HCT116 (cell line): ENCODE results near the gene STRIP1.

ENCODE experiments used
- ATF3 ChIP-seq: IDR thresholded peaks from 2 replicates; pipeline ENCODE4 v1.6.1; 2012
- CEBPB ChIP-seq: IDR thresholded peaks from 2 replicates; pipeline ENCODE4 v1.6.1; 2012; ENCODE audit warnings: low read depth
- CTCF ChIP-seq, 3 experiments: fragments of 200-600 bp in 1 of 3; sonication (generic) in 1 of 3; IDR thresholded peaks in 2 of 3; conservative IDR thresholded peaks in 1 of 3; 2 replicates each; pipeline ENCODE4 v1.5.1; 2012 to 2017; ENCODE audit warnings: low read depth in 2 of 3, low read length in 2 of 3, antibody characterized with exemption in 1 of 3, borderline replicate concordance in 1 of 3, control low read depth in 1 of 3, mild to moderate bottlenecking in 1 of 3, mixed read lengths in 1 of 3, mixed run types in 1 of 3, moderate library complexity in 1 of 3; ENCODE audit not compliant: insufficient read depth in 1 of 3
- EGR1 ChIP-seq: IDR thresholded peaks from 2 replicates; pipeline ENCODE4 v1.6.1; 2012; ENCODE audit warnings: low read depth
- EZH2 ChIP-seq: fragments of 200-600 bp; sonication (generic); IDR thresholded peaks from 2 replicates; pipeline ENCODE4 v1.6.1; 2017; ENCODE audit warnings: antibody characterized with exemption, mixed run types
- MAX ChIP-seq: IDR thresholded peaks from 2 replicates; pipeline ENCODE4 v1.6.1; 2012
- POLR2A ChIP-seq: IDR thresholded peaks from 2 replicates; pipeline ENCODE4 v1.7.0; 2011; ENCODE audit warnings: borderline replicate concordance; ENCODE audit not compliant: insufficient read depth, insufficient read length; ENCODE audit errors: extremely low read depth
- POLR2AphosphoS5 ChIP-seq: IDR thresholded peaks from 2 replicates; pipeline ENCODE4 v1.6.1; 2011; ENCODE audit warnings: mild to moderate bottlenecking, low read depth, low read length, moderate library complexity
- REST ChIP-seq: IDR thresholded peaks from 2 replicates; pipeline ENCODE4 v1.6.1; 2012; ENCODE audit warnings: low read depth
- SRF ChIP-seq: IDR thresholded peaks from 2 replicates; pipeline ENCODE4 v1.6.1; 2012; ENCODE audit warnings: low read depth

- TF ChIP-seq CTCF (IDR thresholded peaks at IDR 0.05 in 2 of 3, conservative IDR thresholded peaks at IDR 0.05 in 1 of 3; ENCODE audit: borderline replicate concordance in 1 of 3, insufficient read depth in 1 of 3, low read depth in 2 of 3, low read length in 2 of 3) (no peak), ATF3 (no peak), POLR2A (no peak), REST (no peak), EGR1 (no peak), POLR2AphosphoS5 (no peak), MAX (no peak), EZH2 (no peak), CEBPB (no peak), SRF (no peak)
These were observed 35.9 kb downstream of the STRIP1 start for GRCh38 chr1:110070282-110070669.
